Gastrocnemius medialis (tissue), 4 donors: Measurements from ENCODE around the gene TRIM49B. TPM values are rescaled to one million over a fixed set of nuclear protein-coding genes. Genes with fewer than 3 reads are reported as not detected.
"Not testable (repeated sequence)": the region's sequence is repeated elsewhere in the genome, so short reads cannot be mapped to it uniquely, and the experiment has no call there.

ENCODE experiments used
- ATAC-seq, 2 donors: fragments of 150-250 bp; one replicate each; pipeline ENCODE4 v1.9.1; 2016
- DNase-seq, 2 donors: peaks; one replicate each; pipeline ENCODE4 v3.0.0-alpha.2; 2019
- H3K27ac ChIP-seq, 4 donors: fragments of 200-600 bp; sonication (generic); 1 replicate in 1 of 4; 2 replicates in 3 of 4; pipeline ENCODE4 v1.5.1; 2016 to 2018; ENCODE audit warnings: mild to moderate bottlenecking in 2 of 4, moderate library complexity in 1 of 4
- H3K27me3 ChIP-seq, 3 donors: fragments of 200-600 bp; sonication (generic) in 2 of 3; 1 replicate in 1 of 3; 2 replicates in 2 of 3; pipeline versions ENCODE4 v1.5.1 to v1.6.0; 2016 to 2019; ENCODE audit warnings: mild to moderate bottlenecking in 1 of 3, moderate library complexity in 1 of 3
- H3K36me3 ChIP-seq, 2 donors: fragments of 200-600 bp; sonication (generic) in 1 of 2; one replicate each; pipeline ENCODE4 v1.5.1; 2017 to 2018
- H3K4me1 ChIP-seq, 2 donors: fragments of 200-600 bp; sonication (generic) in 1 of 2; one replicate each; pipeline ENCODE4 v1.5.1; 2016 to 2017; ENCODE audit warnings: mild to moderate bottlenecking in 2 of 2
- H3K4me3 ChIP-seq, 4 donors: fragments of 200-600 bp; sonication (generic) in 3 of 4; 1 replicate in 1 of 4; 2 replicates in 3 of 4; pipeline ENCODE4 v1.5.1; 2016 to 2019; ENCODE audit warnings: mild to moderate bottlenecking in 2 of 4
- H3K9me3 ChIP-seq, 3 donors: fragments of 200-600 bp; sonication (generic) in 2 of 3; 1 replicate in 1 of 3; 2 replicates in 2 of 3; pipeline ENCODE4 v1.5.1; 2016 to 2019
- in situ Hi-C, 4 donors: fragments of 200-750 bp; cut with MboI; loops; one replicate each; pipeline versions ENCODE4 v1.15.0 to v1.8.0; 2017; ENCODE audit warnings: low sequenced_read_pairs in 4 of 4
- intact Hi-C: fragments of 100-400 bp; cut with DNase I; formaldehyde crosslinking; loops from one replicate; pipeline ENCODE4 v1.15.1; 2023; ENCODE audit warnings: low total_unique reads
- total RNA-seq, 4 donors: library from RNA; depleted of rRNA; stranded (reverse); fragments of >200 nt; gene quantifications; one replicate each; pipeline versions ENCODE4 v1.1.0 to v1.2.3, GENCODE V29; 2016

Gene TRIM49B
- total RNA-seq: not detected

GRCh38 chr11:49028523-49028922 is at the start of gene TRIM49B:
TRIM49B (plus strand) TSS chr11:49028823; CDS start chr11:49031600, 2,777 bp downstream.
- H3K4me1 ChIP-seq, ATAC-seq, H3K27ac ChIP-seq, H3K27me3 ChIP-seq, H3K4me3 ChIP-seq, DNase-seq, H3K9me3 ChIP-seq, in situ Hi-C loops, intact Hi-C loops, H3K36me3 ChIP-seq: not testable (repeated sequence)

GRCh38 chr11:48983785-48984184 is 44.8 kb upstream of the TRIM49B start, which contains the start of gene TRIM51G:
TRIM51G (minus strand) TSS chr11:48983885; CDS start chr11:48981695, 2,190 bp downstream.
- H3K27ac ChIP-seq, DNase-seq, in situ Hi-C loops, ATAC-seq, H3K36me3 ChIP-seq, H3K4me1 ChIP-seq, H3K27me3 ChIP-seq, H3K9me3 ChIP-seq, intact Hi-C loops, H3K4me3 ChIP-seq: not testable (repeated sequence)

GRCh38 chr11:49048229-49048628 is 19.6 kb downstream of the TRIM49B start:
- H3K4me3 ChIP-seq, H3K36me3 ChIP-seq, intact Hi-C loops, in situ Hi-C loops, H3K27me3 ChIP-seq, H3K9me3 ChIP-seq, DNase-seq, ATAC-seq, H3K4me1 ChIP-seq, H3K27ac ChIP-seq: not testable (repeated sequence)

GRCh38 chr11:49049821-49050220 is 21.2 kb downstream of the TRIM49B start:
- H3K36me3 ChIP-seq, H3K27ac ChIP-seq, intact Hi-C loops, ATAC-seq, H3K9me3 ChIP-seq, H3K4me1 ChIP-seq, DNase-seq, in situ Hi-C loops, H3K4me3 ChIP-seq, H3K27me3 ChIP-seq: not testable (repeated sequence)

- intact Hi-C loops: not testable (repeated sequence)
Measured at GRCh38 chr11:49059012-49059411, 30.4 kb downstream of the TRIM49B start, which contains the start of gene TRIM64C. TRIM64C (minus strand) TSS chr11:49059112; CDS start chr11:49059112, 0 bp downstream.

GRCh38 chr11:49069897-49070296 is 41.3 kb downstream of the TRIM49B start:
- H3K4me1 ChIP-seq, intact Hi-C loops, H3K27me3 ChIP-seq, H3K36me3 ChIP-seq, H3K4me3 ChIP-seq, H3K9me3 ChIP-seq, ATAC-seq, in situ Hi-C loops, DNase-seq, H3K27ac ChIP-seq: not testable (repeated sequence)

More at GRCh38 chr11:49059012-49059411, 30.4 kb downstream of the TRIM49B start, which contains the start of gene TRIM64C:
- H3K27ac ChIP-seq, in situ Hi-C loops, H3K4me3 ChIP-seq, H3K9me3 ChIP-seq, ATAC-seq, H3K4me1 ChIP-seq, H3K27me3 ChIP-seq, DNase-seq, H3K36me3 ChIP-seq: not testable (repeated sequence)

Other genes with a start within 250 kb of the TRIM49B start
- not detected for gene TRIM51G, start 44.9 kb upstream of the TRIM49B start, total RNA-seq
- not detected for gene TRIM64C, start 30.3 kb downstream of the TRIM49B start, total RNA-seq
- not detected for gene FOLH1, start 179.8 kb downstream of the TRIM49B start, total RNA-seq